ENCODE data around the gene PATL2. TPM values are rescaled to one million over a fixed set of nuclear protein-coding genes. Genes with fewer than 3 reads are reported as not detected.
A peak's percentile ranks its signal among the peaks of the same experiment; 100 is the strongest.
"Not testable (repeated sequence)": the region's sequence is repeated elsewhere in the genome, so short reads cannot be mapped to it uniquely, and the experiment has no call there.

The PATL2 gene
- total RNA-seq, 1 experiment from 2014 or later: 2.0 TPM

- DNase-seq (ENCODE audit: low read depth): no peak
Measured at GRCh38 chr15:44647036-44647435, 64.1 kb downstream of the PATL2 start.

GRCh38 chr15:44646460-44646859, 64.7 kb downstream of the PATL2 start:
- no peak for DNase-seq (ENCODE audit: low read depth)

DNA sequence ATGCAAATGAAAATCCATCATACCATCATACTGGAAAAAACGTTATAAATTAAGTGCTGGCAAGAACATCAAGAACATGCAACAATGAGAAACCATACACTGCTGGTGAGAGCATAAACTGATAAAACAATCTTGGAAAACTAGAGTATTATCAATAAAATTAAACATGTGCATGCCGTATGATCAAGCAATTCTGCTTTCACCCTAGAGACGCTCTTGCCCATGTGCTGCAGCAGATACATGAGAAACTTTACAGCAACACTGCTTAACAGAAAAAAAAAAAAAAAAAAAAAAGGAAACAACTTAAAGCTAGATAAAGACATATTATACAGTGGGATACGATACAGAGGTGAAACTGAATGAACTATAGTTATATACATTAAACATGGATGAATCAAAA, 69.5 kb downstream of the PATL2 start:
- no peak for DNase-seq (ENCODE audit: low read depth)

- DNase-seq (ENCODE audit: low read depth): no peak
Measured at GRCh38 chr15:44636976-44637375, 74.1 kb downstream of the PATL2 start.

- peak; percentile 56 for DNase-seq (ENCODE audit: low read depth)
Measured at GRCh38 chr15:44633603-44634002, 77.5 kb downstream of the PATL2 start.

GRCh38 chr15:44625286-44625685, 85.8 kb downstream of the PATL2 start:
- DNase-seq (ENCODE audit: low read depth): not testable (repeated sequence)

DNA sequence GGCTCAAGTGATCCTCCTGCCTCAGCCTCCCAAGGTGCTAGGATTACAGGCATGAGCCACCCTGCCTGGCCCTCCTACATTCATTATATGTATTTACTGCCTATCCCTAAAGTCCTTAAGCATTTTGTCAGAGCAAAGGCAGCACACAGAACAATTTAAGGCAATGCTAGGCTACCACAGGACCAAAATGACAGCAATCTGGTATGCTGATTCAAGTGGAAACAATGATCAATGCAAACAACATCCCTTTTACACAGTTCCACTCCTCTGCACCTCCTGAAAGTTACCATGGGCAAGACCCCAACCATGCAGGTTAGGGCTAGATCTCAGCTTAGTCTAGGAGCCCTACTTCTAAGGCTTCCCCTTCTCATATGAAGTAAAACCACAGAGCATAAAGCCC, 87.9 kb downstream of the PATL2 start:
- no peak for DNase-seq (ENCODE audit: low read depth)

DNA sequence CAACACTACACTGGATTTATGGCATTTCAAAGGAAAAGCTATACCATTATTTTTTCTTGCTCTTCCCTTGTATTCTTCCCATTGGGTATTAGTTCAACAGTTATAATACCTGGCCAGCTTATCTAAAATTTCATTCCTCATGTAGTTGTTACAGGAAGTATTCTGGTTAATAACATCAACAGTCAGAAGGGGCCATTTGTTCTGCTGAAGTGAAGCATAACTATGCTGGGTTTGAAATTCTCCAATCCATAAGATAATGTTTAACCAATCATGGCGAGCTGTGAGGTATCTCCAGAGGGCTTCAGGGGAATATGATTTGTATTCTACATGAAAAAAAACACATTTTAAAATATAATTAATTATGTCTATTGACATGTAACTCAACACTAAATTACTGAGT, 91.0 kb downstream of the PATL2 start:
- DNase-seq (ENCODE audit: low read depth): no peak

- no peak for DNase-seq (ENCODE audit: low read depth)
Measured at GRCh38 chr15:44616974-44617373, 94.1 kb downstream of the PATL2 start.

Other genes starting within 250 kb of the PATL2 start
- 26.9 and 49.2 TPM in 2 replicates for gene EIF3J, start 174.2 kb downstream of the PATL2 start, total RNA-seq (2014; rRNA removed; shearing (Covaris generic))
- gene SPG11, start 47.7 kb downstream of the PATL2 start, total RNA-seq (2014; rRNA removed; shearing (Covaris generic)): 22.4 and 43.2 TPM in 2 replicates
- gene B2M, start 194 bp upstream of the PATL2 start, total RNA-seq (2014; rRNA removed; shearing (Covaris generic)): 13,654 and 19,449 TPM in 2 replicates
- gene TRIM69, start 25.2 kb upstream of the PATL2 start, total RNA-seq (2014; rRNA removed; shearing (Covaris generic)): 34.8 and 37.2 TPM in 2 replicates
- not detected in 2 replicates for gene TERB2, start 245.4 kb upstream of the PATL2 start, total RNA-seq (2014; rRNA removed; shearing (Covaris generic))